Measurements from ENCODE around the gene TEPSIN. TPM values are rescaled to one million over a fixed set of nuclear protein-coding genes. Genes with fewer than 3 reads are reported as not detected.

TEPSIN gene
- total RNA-seq, 1 experiment from 2014 or later, result 38.8 TPM

- peaks cover 2% of the 10 kb centered on the region for H4K20me1 ChIP-seq (ENCODE audit: control insufficient read depth, insufficient read depth, insufficient read length)
- no peak overlapping the region for H3K23ac ChIP-seq (ENCODE audit: insufficient read length, low read depth, low read length)
- H3T11ph ChIP-seq (ENCODE audit: low read length), result no peak overlapping the region
- H3K79me2 ChIP-seq (ENCODE audit: insufficient read depth, low read length), result no peaks in the 10 kb centered on the region
- peaks cover 14% of the 10 kb centered on the region for H3K23me2 ChIP-seq (ENCODE audit: insufficient read length, low read depth, low read length, poor library complexity, severe bottlenecking)
- Mint-ChIP-seq H3K36me3 (ENCODE audit: insufficient read depth in 1 of 3, low read depth in 3 of 3) (peaks cover 0 to 11% (median 10%) of the 10 kb centered on the region in 3 experiments), H3K9me3 (no peaks in the 10 kb centered on the region; a peak in 1 of 5 replicates), H3K27me3 (ENCODE audit: low read depth) (peaks cover 20% of the 10 kb centered on the region), H3K4me1 (peaks cover 15% of the 10 kb centered on the region in 2 experiments), H3K27ac (peak overlapping the region; percentile 18 to 93 (median 63); a peak in 3 of 7 replicates), H3K4me3 (peak overlapping the region; percentile 66 to 81)
- no peak for TF ChIP-seq CTCF (conservative IDR thresholded peaks at IDR 0.05)
- no peak overlapping the region for H3K4ac ChIP-seq (ENCODE audit: low read depth, low read length)
- H4K91ac ChIP-seq (ENCODE audit: insufficient read length, low read depth, low read length), result no peak overlapping the region
- no peaks in the 10 kb centered on the region; the same call in 1 of the 2 replicates for H3K4me1 ChIP-seq (ENCODE audit: insufficient read depth, low read length)
- no CpG with 5 or more reads among the region's 11 CpGs for WGBS (ENCODE audit: extremely low coverage, insufficient read length, low lambda C conversion rate)
- H3K9me3 ChIP-seq (ENCODE audit: control insufficient read depth, low read depth, low read length), result no peaks in the 10 kb centered on the region
- no peaks in the 10 kb centered on the region for H3K27me3 ChIP-seq (ENCODE audit: insufficient read depth, low read length)
- no peak overlapping the region for H3K56ac ChIP-seq (ENCODE audit: insufficient read length, low read depth, low read length)
- no peak for DNase-seq
- no peak overlapping the region for H2BK12ac ChIP-seq (ENCODE audit: insufficient read length, low read depth, low read length)
- no peak overlapping the region for H3K9ac ChIP-seq (ENCODE audit: extremely low read depth, insufficient read length, low read length)
- peaks cover 6% of the 10 kb centered on the region for H3K79me1 ChIP-seq (ENCODE audit: insufficient read depth, low read depth, low read length, poor library complexity, severe bottlenecking)
- H2BK120ac ChIP-seq (ENCODE audit: low read depth, low read length, poor library complexity, severe bottlenecking), result no peak overlapping the region
- H3K4me2 ChIP-seq (ENCODE audit: insufficient read depth, insufficient read length, low read length), result peak overlapping the region; percentile 56
- no peak overlapping the region for H3K27ac ChIP-seq (ENCODE audit: insufficient read length, low read depth, low read length)
- H2AK5ac ChIP-seq (ENCODE audit: insufficient read length, low read length), result no peak overlapping the region
- no peak overlapping the region for H3K14ac ChIP-seq (ENCODE audit: insufficient read depth, low read length)
- H2BK15ac ChIP-seq (ENCODE audit: low read depth, low read length), result no peak overlapping the region
- no peak overlapping the region for H3K18ac ChIP-seq (ENCODE audit: insufficient read length, low read depth, low read length)
- H2BK5ac ChIP-seq (ENCODE audit: insufficient read length, low read length), result no peak overlapping the region
- H2BK20ac ChIP-seq (ENCODE audit: low read depth, low read length, poor library complexity, severe bottlenecking), result no peak overlapping the region
- no peak overlapping the region for H2AFZ ChIP-seq (ENCODE audit: low read length)
- no peak overlapping the region for H4K8ac ChIP-seq (replicated peaks; ENCODE audit: insufficient read length, low read depth, low read length)
- H4K5ac ChIP-seq (ENCODE audit: insufficient read length, low read depth, low read length), result no peak overlapping the region
Measured at GRCh38 chr17:81223762-81224130, 15.1 kb downstream of the TEPSIN start.
